H1 (cell line): Measurements from ENCODE around the gene AHDC1. TPM values are rescaled to one million over a fixed set of nuclear protein-coding genes. Genes with fewer than 3 reads are reported as not detected.

Experiments
- CREB1 ChIP-seq: IDR thresholded peaks from 2 replicates; pipeline ENCODE4 v1.6.1; 2012; ENCODE audit warnings: inconsistent platforms
- EZH2 ChIP-seq: fragments of 200-600 bp; sonication (generic); IDR thresholded peaks from 2 replicates; pipeline ENCODE4 v1.7.1; 2012; ENCODE audit warnings: low read depth, mild to moderate bottlenecking, moderate library complexity, low read length, inconsistent platforms; ENCODE audit not compliant: severe bottlenecking
- HDAC2 ChIP-seq, 2 experiments: fragments of 300-600 bp in 1 of 2; sonication (generic) in 1 of 2; IDR thresholded peaks; 2 replicates each; pipeline ENCODE4 v1.6.1; 2011 to 2012; ENCODE audit warnings: low read depth in 2 of 2, low read length in 2 of 2, mild to moderate bottlenecking in 2 of 2, moderate library complexity in 2 of 2, borderline replicate concordance in 1 of 2, inconsistent platforms in 1 of 2
- JUND ChIP-seq: IDR thresholded peaks from 2 replicates; pipeline ENCODE4 v1.6.1; 2011; ENCODE audit warnings: mild to moderate bottlenecking, improper control_type of control experiment, low read length
- KDM5A ChIP-seq: fragments of 200-600 bp; IDR thresholded peaks from 2 replicates; pipeline ENCODE4 v1.7.1; 2012; ENCODE audit warnings: mild to moderate bottlenecking, low read length, inconsistent platforms, mixed read lengths
- POLR2AphosphoS5 ChIP-seq: IDR thresholded peaks from 2 replicates; pipeline ENCODE4 v1.6.1; 2011; ENCODE audit warnings: low read depth, low read length
- SAP30 ChIP-seq: fragments of 300-600 bp; sonication (generic); IDR thresholded peaks from 2 replicates; pipeline ENCODE4 v1.7.1; 2012; ENCODE audit warnings: low read length, moderate library complexity, mild to moderate bottlenecking, inconsistent platforms; ENCODE audit not compliant: insufficient read depth, insufficient replicate concordance
- SUZ12 ChIP-seq: fragments of 200-600 bp; sonication (generic); IDR thresholded peaks from 2 replicates; pipeline ENCODE4 v1.6.1; 2012; ENCODE audit warnings: mild to moderate bottlenecking, inconsistent platforms, low read length, moderate library complexity, mixed read lengths
- polyA plus RNA-seq, 7 experiments: library from polyadenylated mRNA; depleted of rRNA in 3 of 7; stranded (reverse) in 5 of 7; unstranded in 2 of 7; fragments of >200 nt in 5 of 7; fragments of 200-250 nt in 2 of 7; gene quantifications; 1 replicate in 5 of 7; 2 replicates in 1 of 7; 4 replicates in 1 of 7; pipeline versions ENCODE4 v1.2.1 to v1.2.3, GENCODE V29; 2011 to 2013; ENCODE audit warnings: missing spikeins in 2 of 7, mixed read lengths in 2 of 7
- total RNA-seq: library from RNA; stranded (reverse); fragmentation: NEBNext Ultra II Directional; extraction: Animal tissue kit (Norgen Biotek cat#: 25700); gene quantifications from 2 replicates; pipeline ENCODE4 v1.2.1, GENCODE V29; 2021

The AHDC1 gene
- total and polyA plus RNA-seq, 2 of the 8 experiments (the other 6 are each of a cell fraction or from before 2014, with no cell fraction given): 4.4 to 35.1 TPM

- TF ChIP-seq CREB1 (no peak), SAP30 (no peak), KDM5A (no peak), HDAC2 (IDR thresholded peaks at IDR 0.05; ENCODE audit: borderline replicate concordance in 1 of 2, low read depth in 2 of 2, low read length in 2 of 2) (no peak), EZH2 (no peak), POLR2AphosphoS5 (no peak), SUZ12 (no peak), JUND (no peak)
Measured at GRCh38 chr1:27519331-27520258, 84.3 kb downstream of the AHDC1 start (continued).
